ENCODE measurements around the gene ATP8B4. TPM values are rescaled to one million over a fixed set of nuclear protein-coding genes. Genes with fewer than 3 reads are reported as not detected.

Gene ATP8B4
- polyA plus RNA-seq, 3 donors = 6.1 to 9.6 (median 6.8) TPM

GRCh38 chr15:50140983-50141382, 21.9 kb upstream of the ATP8B4 start:
- no peak overlapping the region for H3K4me2 ChIP-seq (replicated peaks; ENCODE audit: extremely low read depth, low read length, poor library complexity, severe bottlenecking)
- TF ChIP-seq CTCF (IDR thresholded peaks at IDR 0.05) = no peak
- no peaks in the 10 kb centered on the region for H3K36me3 ChIP-seq (replicated peaks in 1 of 2; ENCODE audit: control insufficient read depth in 1 of 2, insufficient read depth in 2 of 2, low read length in 2 of 2)
- intact Hi-C loops (cut with micrococcal nuclease) = loop anchor here (10.0 kb wide), 2 partner anchors 266 to 906 kb away; no protein-coding TSS in a partner anchor
- H3K4me3 Mint-ChIP-seq = no peak overlapping the region
- H3K9me3 Mint-ChIP-seq = peaks cover 0 to 10% (median 5%) of the 10 kb centered on the region in 7 donors
- H2AFZ ChIP-seq (ENCODE audit: insufficient read depth, low read depth, low read length, poor library complexity, severe bottlenecking) = no peak overlapping the region
- H3K4me1 ChIP-seq (ENCODE audit: control insufficient read depth in 1 of 2, insufficient read depth in 2 of 2, low read length in 2 of 2) = peaks cover 5 to 22% of the 10 kb centered on the region in 2 donors
- DNase-seq = no peak
- no peak overlapping the region for H3K9ac ChIP-seq (ENCODE audit: insufficient read depth, low read length, poor library complexity, severe bottlenecking)
- H3K27me3 Mint-ChIP-seq (ENCODE audit: low read depth in 3 of 3) = no peaks in the 10 kb centered on the region
- H3K27ac ChIP-seq (ENCODE audit: low read depth in 1 of 2, low read length in 2 of 2) = no peak overlapping the region
- no peak overlapping the region for H3K27ac Mint-ChIP-seq
- H3K27me3 ChIP-seq (ENCODE audit: control insufficient read depth in 2 of 2, insufficient read depth in 2 of 2, low read length in 2 of 2) = no peaks in the 10 kb centered on the region
- no peak overlapping the region for H3K4me3 ChIP-seq (replicated peaks in 1 of 3; ENCODE audit: low read depth in 2 of 3, low read length in 3 of 3)
- H3K9me3 ChIP-seq (replicated peaks in 1 of 2; ENCODE audit: control insufficient read depth in 1 of 2, insufficient read depth in 1 of 2, low read length in 2 of 2) = no peaks in the 10 kb centered on the region
- H4K20me1 ChIP-seq (ENCODE audit: insufficient read depth, low read length) = no peaks in the 10 kb centered on the region
- peaks cover 26% of the 10 kb centered on the region for H3K4me1 Mint-ChIP-seq
- H3K79me2 ChIP-seq (ENCODE audit: insufficient read depth, low read length) = peaks cover 7% of the 10 kb centered on the region
- H3K36me3 Mint-ChIP-seq = peaks cover 0 to 7% of the 10 kb centered on the region in 2 donors
- 31% methylated on average over 2 of the region's 3 CpGs for WGBS (ENCODE audit: insufficient coverage)

- no peaks in the 10 kb centered on the region for H4K20me1 ChIP-seq (ENCODE audit: insufficient read depth, low read length)
- no peak overlapping the region for H2AFZ ChIP-seq (ENCODE audit: insufficient read depth, low read depth, low read length, poor library complexity, severe bottlenecking)
- no peak overlapping the region for H3K4me2 ChIP-seq (replicated peaks; ENCODE audit: extremely low read depth, low read length, poor library complexity, severe bottlenecking)
- H3K4me1 Mint-ChIP-seq = peaks cover 33% of the 10 kb centered on the region
- H3K4me1 ChIP-seq (ENCODE audit: control insufficient read depth in 1 of 2, insufficient read depth in 2 of 2, low read length in 2 of 2) = peaks cover 5 to 24% of the 10 kb centered on the region in 2 donors
- no peak overlapping the region for H3K4me3 ChIP-seq (replicated peaks in 1 of 3; ENCODE audit: low read depth in 2 of 3, low read length in 3 of 3)
- no peak overlapping the region for H3K27ac Mint-ChIP-seq
- H3K27me3 ChIP-seq (ENCODE audit: control insufficient read depth in 2 of 2, insufficient read depth in 2 of 2, low read length in 2 of 2) = no peaks in the 10 kb centered on the region
- intact Hi-C loops (cut with micrococcal nuclease) = loop anchor here (10.0 kb wide), 2 partner anchors 265 to 905 kb away; no protein-coding TSS in a partner anchor
- no peak overlapping the region for H3K4me3 Mint-ChIP-seq
- H3K36me3 ChIP-seq (replicated peaks in 1 of 2; ENCODE audit: control insufficient read depth in 1 of 2, insufficient read depth in 2 of 2, low read length in 2 of 2) = no peaks in the 10 kb centered on the region
- H3K9ac ChIP-seq (ENCODE audit: insufficient read depth, low read length, poor library complexity, severe bottlenecking) = no peak overlapping the region
- no peaks in the 10 kb centered on the region for H3K9me3 ChIP-seq (replicated peaks in 1 of 2; ENCODE audit: control insufficient read depth in 1 of 2, insufficient read depth in 1 of 2, low read length in 2 of 2)
- no peak for TF ChIP-seq CTCF (IDR thresholded peaks at IDR 0.05)
- no peaks in the 10 kb centered on the region for H3K27me3 Mint-ChIP-seq (ENCODE audit: low read depth in 3 of 3)
- no peak overlapping the region for H3K27ac ChIP-seq (ENCODE audit: low read depth in 1 of 2, low read length in 2 of 2)
- H3K36me3 Mint-ChIP-seq = peaks cover 0 to 7% of the 10 kb centered on the region in 2 donors
- peaks cover 0 to 10% (median 5%) of the 10 kb centered on the region in 7 donors for H3K9me3 Mint-ChIP-seq
- peaks cover 7% of the 10 kb centered on the region for H3K79me2 ChIP-seq (ENCODE audit: insufficient read depth, low read length)
- DNase-seq = no peak
- no CpG with 5 or more reads among the region's 1 CpG for WGBS (ENCODE audit: insufficient coverage)
Observed at GRCh38 chr15:50140098-50140497, 21.1 kb upstream of the ATP8B4 start.

All from CD14-positive monocyte (primary cell).